ENCODE data around the gene CCL11. TPM values are rescaled to one million over a fixed set of nuclear protein-coding genes. Genes with fewer than 3 reads are reported as not detected.
A peak's percentile ranks its signal among the peaks of the same experiment; 100 is the strongest.

Gene CCL11
- total RNA-seq, 2 donors from 2014 or later: not detected

- H3K27ac Mint-ChIP-seq: no peak overlapping the region
- ATAC-seq (replicated peaks): no peak
- no peaks in the 10 kb centered on the region for H3K36me3 Mint-ChIP-seq (ENCODE audit: low read depth)
- H3K4me1 Mint-ChIP-seq: no peaks in the 10 kb centered on the region
- H3K27me3 Mint-ChIP-seq: peaks cover 71% of the 10 kb centered on the region
- H3K4me3 Mint-ChIP-seq: no peak overlapping the region
- no peaks in the 10 kb centered on the region for H3K9me3 Mint-ChIP-seq
These were observed 8.7 kb upstream of the CCL11 start for GRCh38 chr17:34276826-34277225.

GRCh38 chr17:34283571-34283970 lies 2.0 kb upstream of the CCL11 start:
- H3K4me1 Mint-ChIP-seq: no peaks in the 10 kb centered on the region
- no peaks in the 10 kb centered on the region for H3K9me3 Mint-ChIP-seq
- no peak for ATAC-seq (replicated peaks)
- no peaks in the 10 kb centered on the region for H3K36me3 Mint-ChIP-seq (ENCODE audit: low read depth)
- H3K4me3 Mint-ChIP-seq: no peak overlapping the region
- H3K27me3 Mint-ChIP-seq: peaks cover 40% of the 10 kb centered on the region
- H3K27ac Mint-ChIP-seq: no peak overlapping the region

GRCh38 chr17:34287875-34288274 lies 2.3 kb downstream of the CCL11 start:
- Mint-ChIP-seq H3K27me3 (peaks cover 26% of the 10 kb centered on the region), H3K36me3 (ENCODE audit: low read depth) (no peaks in the 10 kb centered on the region), H3K4me3 (no peak overlapping the region), H3K4me1 (no peaks in the 10 kb centered on the region), H3K9me3 (no peaks in the 10 kb centered on the region), H3K27ac (no peak overlapping the region)
- ATAC-seq (replicated peaks): no peak

- H3K27ac Mint-ChIP-seq: no peak overlapping the region
- no peaks in the 10 kb centered on the region for H3K36me3 Mint-ChIP-seq (ENCODE audit: low read depth)
- ATAC-seq (replicated peaks): no peak
- H3K4me1 Mint-ChIP-seq: no peaks in the 10 kb centered on the region
- no peaks in the 10 kb centered on the region for H3K9me3 Mint-ChIP-seq
- peaks cover 21% of the 10 kb centered on the region for H3K27me3 Mint-ChIP-seq
- no peak overlapping the region for H3K4me3 Mint-ChIP-seq
These were observed 5.0 kb downstream of the CCL11 start for GRCh38 chr17:34290586-34290985.

- H3K36me3 Mint-ChIP-seq (ENCODE audit: low read depth): no peaks in the 10 kb centered on the region
- no peaks in the 10 kb centered on the region for H3K4me1 Mint-ChIP-seq
- no peak overlapping the region for H3K27ac Mint-ChIP-seq
- no peak overlapping the region for H3K4me3 Mint-ChIP-seq
- ATAC-seq (replicated peaks): peak; percentile 59
- H3K9me3 Mint-ChIP-seq: no peaks in the 10 kb centered on the region
- peaks cover 21% of the 10 kb centered on the region for H3K27me3 Mint-ChIP-seq
These were observed 6.3 kb downstream of the CCL11 start for GRCh38 chr17:34291721-34292348.

GRCh38 chr17:34299027-34299426 lies 13.5 kb downstream of the CCL11 start:
- Mint-ChIP-seq H3K4me1 (no peaks in the 10 kb centered on the region), H3K4me3 (no peak overlapping the region), H3K27ac (no peak overlapping the region), H3K27me3 (peaks cover 27% of the 10 kb centered on the region), H3K9me3 (no peaks in the 10 kb centered on the region), H3K36me3 (ENCODE audit: low read depth) (no peaks in the 10 kb centered on the region)
- ATAC-seq (replicated peaks): no peak

GRCh38 chr17:34299956-34300577 lies 14.5 kb downstream of the CCL11 start:
- Mint-ChIP-seq H3K4me3 (no peak overlapping the region), H3K9me3 (no peaks in the 10 kb centered on the region), H3K4me1 (no peaks in the 10 kb centered on the region), H3K27me3 (peaks cover 34% of the 10 kb centered on the region), H3K36me3 (ENCODE audit: low read depth) (no peaks in the 10 kb centered on the region), H3K27ac (no peak overlapping the region)
- ATAC-seq (replicated peaks): no peak

GRCh38 chr17:34300652-34301370 lies 15.3 kb downstream of the CCL11 start:
- Mint-ChIP-seq H3K9me3 (no peaks in the 10 kb centered on the region), H3K4me3 (no peak overlapping the region), H3K4me1 (no peaks in the 10 kb centered on the region), H3K36me3 (ENCODE audit: low read depth) (no peaks in the 10 kb centered on the region), H3K27ac (no peak overlapping the region), H3K27me3 (peaks cover 34% of the 10 kb centered on the region)
- peak; percentile 28 for ATAC-seq (replicated peaks)

GRCh38 chr17:34301986-34302385 lies 16.4 kb downstream of the CCL11 start:
- no peaks in the 10 kb centered on the region for H3K9me3 Mint-ChIP-seq
- H3K36me3 Mint-ChIP-seq (ENCODE audit: low read depth): no peaks in the 10 kb centered on the region
- H3K27ac Mint-ChIP-seq: no peak overlapping the region
- no peaks in the 10 kb centered on the region for H3K4me1 Mint-ChIP-seq
- peaks cover 38% of the 10 kb centered on the region for H3K27me3 Mint-ChIP-seq
- no peak for ATAC-seq (replicated peaks)
- H3K4me3 Mint-ChIP-seq: no peak overlapping the region

GRCh38 chr17:34302636-34303035 lies 17.1 kb downstream of the CCL11 start:
- H3K4me1 Mint-ChIP-seq: no peaks in the 10 kb centered on the region
- peaks cover 38% of the 10 kb centered on the region for H3K27me3 Mint-ChIP-seq
- H3K27ac Mint-ChIP-seq: no peak overlapping the region
- no peak for ATAC-seq (replicated peaks)
- H3K4me3 Mint-ChIP-seq: no peak overlapping the region
- no peaks in the 10 kb centered on the region for H3K9me3 Mint-ChIP-seq
- no peaks in the 10 kb centered on the region for H3K36me3 Mint-ChIP-seq (ENCODE audit: low read depth)

- no peak for ATAC-seq (replicated peaks)
- Mint-ChIP-seq H3K27ac (no peak overlapping the region), H3K9me3 (no peaks in the 10 kb centered on the region), H3K4me1 (no peaks in the 10 kb centered on the region), H3K27me3 (peaks cover 40% of the 10 kb centered on the region), H3K36me3 (ENCODE audit: low read depth) (no peaks in the 10 kb centered on the region), H3K4me3 (no peak overlapping the region)
These were observed 18.1 kb downstream of the CCL11 start for GRCh38 chr17:34303606-34304005.

GRCh38 chr17:34305061-34305460 lies 19.5 kb downstream of the CCL11 start:
- no peaks in the 10 kb centered on the region for H3K36me3 Mint-ChIP-seq (ENCODE audit: low read depth)
- H3K4me3 Mint-ChIP-seq: no peak overlapping the region
- H3K4me1 Mint-ChIP-seq: no peaks in the 10 kb centered on the region

GRCh38 chr17:34305606-34306005 lies 20.1 kb downstream of the CCL11 start:
- H3K4me3 Mint-ChIP-seq: no peak overlapping the region
- H3K9me3 Mint-ChIP-seq: no peaks in the 10 kb centered on the region
- peaks cover 25% of the 10 kb centered on the region for H3K27me3 Mint-ChIP-seq
- no peak overlapping the region for H3K27ac Mint-ChIP-seq
- ATAC-seq (replicated peaks): no peak
- H3K4me1 Mint-ChIP-seq: no peaks in the 10 kb centered on the region
- H3K36me3 Mint-ChIP-seq (ENCODE audit: low read depth): no peaks in the 10 kb centered on the region

More at GRCh38 chr17:34305061-34305460, 19.5 kb downstream of the CCL11 start:
- no peak for ATAC-seq (replicated peaks)
- H3K27ac Mint-ChIP-seq: no peak overlapping the region
- H3K27me3 Mint-ChIP-seq: peaks cover 28% of the 10 kb centered on the region
- no peaks in the 10 kb centered on the region for H3K9me3 Mint-ChIP-seq

- H3K4me1 Mint-ChIP-seq: no peaks in the 10 kb centered on the region
- ATAC-seq (replicated peaks): no peak
- peaks cover 22% of the 10 kb centered on the region for H3K27me3 Mint-ChIP-seq
- H3K9me3 Mint-ChIP-seq: no peaks in the 10 kb centered on the region
- H3K4me3 Mint-ChIP-seq: no peak overlapping the region
- H3K27ac Mint-ChIP-seq: no peak overlapping the region
- H3K36me3 Mint-ChIP-seq (ENCODE audit: low read depth): no peaks in the 10 kb centered on the region
These were observed 20.9 kb downstream of the CCL11 start for GRCh38 chr17:34306466-34306865.

GRCh38 chr17:34307110-34307509 lies 21.6 kb downstream of the CCL11 start:
- no peak for ATAC-seq (replicated peaks)
- Mint-ChIP-seq H3K4me1 (no peaks in the 10 kb centered on the region), H3K4me3 (no peak overlapping the region), H3K27ac (no peak overlapping the region), H3K27me3 (peaks cover 19% of the 10 kb centered on the region), H3K36me3 (ENCODE audit: low read depth) (no peaks in the 10 kb centered on the region), H3K9me3 (no peaks in the 10 kb centered on the region)
